MM.1S (cell line): ENCODE data around the gene ZC2HC1B.

Experiments used
- EZH2 ChIP-seq: fragments of 300-600 bp; sonication (generic); optimal IDR thresholded peaks from 2 replicates; pipeline ENCODE3; 2017; ENCODE audit warnings: low read depth, mild to moderate bottlenecking, antibody characterized with exemption, low read length, mixed read lengths
- EZH2phosphoT487 ChIP-seq: fragments of 300-600 bp; sonication (generic); IDR thresholded peaks from 2 replicates; pipeline ENCODE4 v1.6.1; 2018; ENCODE audit warnings: antibody characterized with exemption, low read length
- TF ChIP-seq, protein P1 (sequence below): fragments of 300-600 bp; sonication (generic); IDR thresholded peaks from 2 replicates; pipeline ENCODE4 v1.5.1; 2016; ENCODE audit warnings: antibody characterized with exemption, low read length, mixed read lengths

DNA sequence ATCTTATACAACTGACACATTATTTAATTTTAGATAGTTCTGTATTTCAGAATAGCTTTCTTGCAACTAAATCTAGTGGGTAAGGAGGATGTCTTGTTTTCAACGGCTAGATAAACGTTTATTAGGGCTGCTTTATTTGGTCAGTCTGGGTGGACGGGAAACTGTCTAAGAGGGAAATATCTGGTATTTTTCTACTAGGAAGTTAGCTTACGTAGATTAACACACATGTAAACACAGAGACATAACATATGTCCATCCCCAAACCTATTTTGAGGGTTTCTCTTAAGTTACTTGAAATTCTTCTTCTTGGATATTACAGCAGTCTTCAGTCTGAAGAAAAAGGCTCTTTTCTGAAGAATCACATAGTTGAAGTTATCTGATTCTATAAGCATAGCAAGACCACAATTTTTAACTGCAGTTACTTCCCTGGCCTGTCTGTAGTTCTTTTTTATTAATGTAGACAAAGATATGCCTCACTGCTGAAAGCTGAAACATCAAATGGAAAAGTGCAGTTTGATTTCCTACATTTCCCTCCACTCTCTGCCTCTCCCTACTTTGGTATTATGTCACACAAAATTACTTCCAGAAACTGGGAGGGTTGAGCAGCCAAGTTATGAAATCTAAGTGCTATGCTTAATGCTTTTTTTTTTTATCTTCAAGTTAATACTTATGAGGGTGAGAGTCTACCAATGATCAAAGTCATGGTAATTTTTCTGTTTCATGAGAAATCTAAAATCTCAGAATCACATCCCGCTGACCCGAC, 106.4 kb downstream of the ZC2HC1B start:
- TF ChIP-seq EZH2 (no peak), EZH2phosphoT487 (no peak)
- TF ChIP-seq, protein P1, sequence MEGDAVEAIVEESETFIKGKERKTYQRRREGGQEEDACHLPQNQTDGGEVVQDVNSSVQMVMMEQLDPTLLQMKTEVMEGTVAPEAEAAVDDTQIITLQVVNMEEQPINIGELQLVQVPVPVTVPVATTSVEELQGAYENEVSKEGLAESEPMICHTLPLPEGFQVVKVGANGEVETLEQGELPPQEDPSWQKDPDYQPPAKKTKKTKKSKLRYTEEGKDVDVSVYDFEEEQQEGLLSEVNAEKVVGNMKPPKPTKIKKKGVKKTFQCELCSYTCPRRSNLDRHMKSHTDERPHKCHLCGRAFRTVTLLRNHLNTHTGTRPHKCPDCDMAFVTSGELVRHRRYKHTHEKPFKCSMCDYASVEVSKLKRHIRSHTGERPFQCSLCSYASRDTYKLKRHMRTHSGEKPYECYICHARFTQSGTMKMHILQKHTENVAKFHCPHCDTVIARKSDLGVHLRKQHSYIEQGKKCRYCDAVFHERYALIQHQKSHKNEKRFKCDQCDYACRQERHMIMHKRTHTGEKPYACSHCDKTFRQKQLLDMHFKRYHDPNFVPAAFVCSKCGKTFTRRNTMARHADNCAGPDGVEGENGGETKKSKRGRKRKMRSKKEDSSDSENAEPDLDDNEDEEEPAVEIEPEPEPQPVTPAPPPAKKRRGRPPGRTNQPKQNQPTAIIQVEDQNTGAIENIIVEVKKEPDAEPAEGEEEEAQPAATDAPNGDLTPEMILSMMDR = no peak
